Erythroblast (primary cell): ENCODE measurements around the gene MAP3K4.

Experiments
- GATA1 ChIP-seq: IDR thresholded peaks from 2 replicates; pipeline ENCODE4 v1.6.1; 2011; ENCODE audit warnings: low read depth, mild to moderate bottlenecking, control low read depth, low read length, moderate library complexity
- POLR2A ChIP-seq: IDR thresholded peaks from 2 replicates; pipeline ENCODE4 v1.6.1; 2011; ENCODE audit warnings: mild to moderate bottlenecking, low read length

DNA sequence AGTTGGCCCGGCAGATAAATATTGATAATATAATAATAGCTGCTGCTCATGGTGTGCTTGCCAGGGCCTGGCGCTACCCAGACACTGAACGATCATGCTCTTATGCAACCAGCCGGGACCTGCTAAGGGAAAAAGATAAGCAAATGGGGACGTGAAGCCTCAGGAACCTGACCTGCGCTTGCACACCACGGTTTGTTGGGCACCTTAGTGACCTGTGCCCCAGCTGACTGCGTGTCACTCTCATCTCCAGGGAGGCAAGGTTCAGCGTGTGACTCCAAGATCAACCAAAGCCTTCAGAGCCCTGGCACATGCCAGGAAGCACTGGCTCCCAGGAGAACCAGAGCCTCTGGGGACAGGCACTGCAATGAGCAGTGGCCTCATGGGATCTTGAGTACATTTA, 171.2 kb downstream of the MAP3K4 start:
- TF ChIP-seq POLR2A (no peak), GATA1 (no peak)
